ENCODE results near the gene TMEM150C.

DNA sequence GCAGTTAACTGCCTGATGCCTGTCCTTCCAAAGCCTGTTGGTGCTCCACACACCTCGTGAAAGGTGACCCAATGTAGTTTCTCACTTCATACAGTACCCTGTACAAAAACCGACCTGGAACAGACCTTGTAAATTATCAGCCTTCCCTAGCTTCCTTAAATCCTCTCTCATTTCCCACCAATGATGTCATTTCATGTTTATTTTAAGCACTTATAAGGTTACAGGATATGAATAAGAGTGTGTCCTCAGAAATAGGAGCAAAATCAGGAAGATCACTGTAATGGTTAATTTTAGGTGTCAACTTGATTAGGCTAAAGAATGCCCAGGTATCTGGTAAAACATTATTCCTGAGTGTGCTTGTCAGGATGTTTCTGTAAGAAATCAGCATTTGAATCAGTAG is 44.7 kb downstream of the TMEM150C start:
- TF ChIP-seq EZH2 (IDR thresholded peaks at IDR 0.05; ENCODE audit: insufficient read depth, poor library complexity, severe bottlenecking), result no peak
- no peak for TF ChIP-seq EZH2phosphoT487 (IDR thresholded peaks at IDR 0.05; ENCODE audit: insufficient read depth, low read depth)
